ENCODE data around the gene TEX10. TPM values are rescaled to one million over a fixed set of nuclear protein-coding genes. Genes with fewer than 3 reads are reported as not detected.
"Not testable (repeated sequence)": the region's sequence is repeated elsewhere in the genome, so short reads cannot be mapped to it uniquely, and the experiment has no call there.

The TEX10 gene
- total RNA-seq, 2 donors from 2014 or later, result 7.8 to 9.2 TPM

DNA sequence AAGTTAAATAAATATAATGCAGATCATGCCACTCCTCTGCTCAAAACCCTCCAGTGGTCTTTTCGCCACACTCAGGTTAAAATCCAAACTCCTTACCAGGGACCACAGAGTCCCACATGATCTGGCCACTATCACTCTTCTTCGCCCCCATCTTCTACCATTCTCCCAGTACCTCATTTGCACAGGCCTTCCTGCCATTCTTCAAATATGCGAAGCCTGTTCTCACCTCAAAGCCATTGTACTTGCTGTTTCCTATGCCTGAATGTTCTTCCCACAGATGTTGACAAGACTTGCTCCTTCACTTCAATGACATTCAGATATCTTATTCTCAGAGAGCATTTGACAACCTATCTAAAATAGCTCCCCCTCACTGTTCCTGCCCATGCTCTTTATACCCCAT, 10.9 kb downstream of the TEX10 start:
- no peaks in the 10 kb centered on the region for H3K4me1 ChIP-seq
- H3K36me3 ChIP-seq (replicated peaks in 1 of 2; ENCODE audit: insufficient read depth in 1 of 2, low read depth in 2 of 2), result peaks cover 0 to 6% of the 10 kb centered on the region in 2 donors
- intact Hi-C loops (cut with DNase I), result no loop called here
- H3K4me3 ChIP-seq, result no peak overlapping the region
- H3K9me3 ChIP-seq, result no peaks in the 10 kb centered on the region
- TF ChIP-seq POLR2A (IDR thresholded peaks at IDR 0.05), result no peak
- no peak for TF ChIP-seq CTCF (IDR thresholded peaks at IDR 0.05)
- no peak for DNase-seq
- no peak overlapping the region for H3K27ac ChIP-seq
- 99 to 100% methylated on average over 3 of the region's 3 CpGs for WGBS, 2 donors
- H3K27me3 ChIP-seq, result no peaks in the 10 kb centered on the region
- no peak for ATAC-seq

- DNase-seq (no peak), ATAC-seq (no peak)
- WGBS, 2 donors, result 67 to 68% methylated on average over 2 of the region's 2 CpGs
- Histone ChIP-seq H3K4me3 (no peak overlapping the region), H3K9me3 (no peaks in the 10 kb centered on the region), H3K27me3 (no peaks in the 10 kb centered on the region), H3K4me1 (no peaks in the 10 kb centered on the region), H3K36me3 (replicated peaks in 1 of 2; ENCODE audit: insufficient read depth in 1 of 2, low read depth in 2 of 2) (peaks cover 0 to 4% of the 10 kb centered on the region in 2 donors), H3K27ac (no peak overlapping the region)
- TF ChIP-seq POLR2A (IDR thresholded peaks at IDR 0.05) (no peak), CTCF (IDR thresholded peaks at IDR 0.05) (no peak)
- intact Hi-C loops (cut with DNase I), result no loop called here
Observed at GRCh38 chr9:100340224-100340623, 12.5 kb downstream of the TEX10 start.

- H3K9me3 ChIP-seq; DNase-seq; intact Hi-C loops (cut with DNase I); H3K4me1 ChIP-seq; H3K4me3 ChIP-seq; H3K27ac ChIP-seq; H3K36me3 ChIP-seq (replicated peaks in 1 of 2; ENCODE audit: insufficient read depth in 1 of 2, low read depth in 2 of 2); ATAC-seq; H3K27me3 ChIP-seq: not testable (repeated sequence)
- 92 to 98% methylated on average over 5 of the region's 5 CpGs for WGBS, 2 donors
Observed at GRCh38 chr9:100338736-100339135, 14.0 kb downstream of the TEX10 start.

- H3K36me3 ChIP-seq (replicated peaks in 1 of 2; ENCODE audit: insufficient read depth in 1 of 2, low read depth in 2 of 2), result peaks cover 0 to 8% of the 10 kb centered on the region in 2 donors
- H3K9me3 ChIP-seq, result no peaks in the 10 kb centered on the region
- WGBS, 2 donors, result 46 to 55% methylated on average over 4 of the region's 4 CpGs
- TF ChIP-seq CTCF (IDR thresholded peaks at IDR 0.05), result peak in 6 of 7 experiments; percentile 36 to 43 (median 42)
- no peak for TF ChIP-seq POLR2A (IDR thresholded peaks at IDR 0.05)
- H3K4me1 ChIP-seq, result no peaks in the 10 kb centered on the region
- H3K4me3 ChIP-seq, result no peak overlapping the region
- DNase-seq, result no peak
- no peaks in the 10 kb centered on the region for H3K27me3 ChIP-seq
- no peak for ATAC-seq
- intact Hi-C loops (cut with DNase I), result no loop called here
- H3K27ac ChIP-seq, result no peak overlapping the region
Observed at GRCh38 chr9:100324594-100325200, 28.0 kb downstream of the TEX10 start.

GRCh38 chr9:100322954-100323536, 29.7 kb downstream of the TEX10 start:
- WGBS, 2 donors, result 38 to 43% methylated on average over 3 of the region's 3 CpGs
- DNase-seq (peak; percentile 15 to 58 (median 39)), ATAC-seq (no peak)
- Histone ChIP-seq H3K27me3 (no peaks in the 10 kb centered on the region), H3K4me1 (no peaks in the 10 kb centered on the region), H3K27ac (no peak overlapping the region), H3K9me3 (no peaks in the 10 kb centered on the region), H3K4me3 (no peak overlapping the region), H3K36me3 (replicated peaks in 1 of 2; ENCODE audit: insufficient read depth in 1 of 2, low read depth in 2 of 2) (peaks cover 0 to 8% of the 10 kb centered on the region in 2 donors)
- intact Hi-C loops (cut with DNase I), result no loop called here
- TF ChIP-seq CTCF (IDR thresholded peaks at IDR 0.05) (peak; percentile 57 to 70 (median 64)), POLR2A (IDR thresholded peaks at IDR 0.05) (no peak)

Measured in body of pancreas (tissue), 4 donors.